Raji (cell line): ENCODE data around the gene H2AZ2.

Source experiments
- POLR2A ChIP-seq: IDR thresholded peaks from 2 replicates; pipeline ENCODE4 v1.6.1; 2011; ENCODE audit warnings: low read depth, low read length, control low read depth; ENCODE audit not compliant: insufficient read depth

H2AZ2 gene

DNA sequence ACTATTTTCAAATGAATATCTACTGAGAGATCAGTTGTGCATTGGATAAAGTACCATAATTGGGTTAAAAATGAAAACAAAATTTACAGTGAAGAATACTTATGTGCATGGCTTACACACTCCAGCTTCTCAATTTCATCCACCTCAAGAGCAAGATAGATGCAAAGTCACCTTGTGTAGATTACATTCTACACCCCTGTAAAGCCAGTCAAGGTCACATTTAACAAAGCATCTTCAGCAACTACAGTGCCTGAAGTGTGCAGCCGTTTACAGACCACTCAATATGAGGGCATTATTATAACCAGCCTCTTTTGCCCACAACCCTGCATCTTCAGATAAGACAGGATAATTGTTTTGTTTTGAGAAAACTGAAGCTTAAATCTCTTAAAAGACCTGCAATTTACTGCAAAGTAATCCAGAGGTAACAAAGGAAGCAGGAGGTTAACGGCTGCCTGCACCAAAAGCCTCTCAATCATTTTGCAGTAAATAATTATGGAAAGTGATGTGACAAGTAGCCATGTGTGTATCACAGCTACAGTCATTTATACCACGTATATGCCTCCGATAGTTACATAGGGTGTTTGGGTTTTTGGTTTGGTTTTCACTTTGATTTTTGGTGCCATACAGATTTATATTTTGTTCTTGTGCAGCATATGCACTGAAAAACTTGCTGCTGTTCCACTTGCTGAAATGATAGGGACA is 32.6 kb upstream of the H2AZ2 start:
- no peak for TF ChIP-seq POLR2A

DNA sequence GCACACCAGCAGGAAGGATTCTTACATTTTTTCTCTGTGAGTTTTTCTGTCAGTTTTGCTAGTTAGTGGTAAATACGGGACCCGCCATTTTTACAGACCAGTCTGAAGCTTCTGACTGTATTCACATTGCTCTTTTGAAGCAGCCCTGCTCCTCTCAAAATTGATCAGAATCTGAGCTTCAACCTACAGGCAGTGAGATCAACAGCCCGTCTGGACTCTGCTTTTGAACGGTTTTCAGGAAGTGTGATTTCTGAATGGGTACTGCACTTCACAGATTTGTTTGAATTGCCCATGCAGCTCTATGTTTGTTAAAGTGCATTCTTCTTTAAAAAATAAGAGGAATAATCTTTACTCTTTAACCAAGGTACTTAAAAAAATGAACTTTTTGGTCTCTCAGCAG is 28.5 kb upstream of the H2AZ2 start:
- TF ChIP-seq POLR2A, result no peak

DNA sequence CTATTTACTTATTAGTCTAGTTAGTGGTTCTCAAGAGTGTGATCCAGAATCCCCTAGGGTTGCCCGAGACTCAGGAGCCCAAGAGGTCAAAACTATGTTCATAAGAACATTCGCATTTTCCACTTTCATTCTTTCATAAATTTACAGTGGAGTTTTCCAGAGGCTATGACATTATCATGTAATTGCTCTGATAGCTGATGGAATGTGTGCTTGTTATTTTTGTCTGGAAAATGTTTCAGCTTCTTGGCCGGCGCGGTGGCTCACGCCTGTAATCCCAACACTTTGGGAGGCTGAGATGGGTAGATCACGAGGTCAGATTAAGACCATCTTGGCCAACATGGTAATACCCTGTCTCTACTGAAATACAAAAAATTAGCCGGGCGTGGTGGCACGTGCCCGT is 27.4 kb upstream of the H2AZ2 start:
- TF ChIP-seq POLR2A, result no peak

DNA sequence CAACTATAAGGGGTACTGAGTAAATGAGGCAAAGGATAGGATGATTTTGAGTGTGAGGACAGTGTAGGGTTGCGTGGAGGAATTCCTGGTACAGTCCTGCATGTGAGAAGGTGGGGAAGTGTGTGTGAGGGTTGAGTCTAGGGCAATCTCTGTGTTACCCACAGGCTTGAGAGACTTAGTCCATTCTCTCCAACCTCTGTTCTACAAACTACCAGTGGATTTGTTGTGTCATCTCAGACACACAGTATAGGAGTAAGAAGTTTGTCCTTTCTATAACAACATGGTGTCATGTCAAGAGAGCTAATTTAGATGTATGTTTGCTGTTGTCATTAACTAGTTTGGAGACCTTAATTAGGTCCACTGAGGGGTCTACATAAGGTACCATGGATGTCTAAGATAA is 24.9 kb upstream of the H2AZ2 start:
- TF ChIP-seq POLR2A, result no peak

DNA sequence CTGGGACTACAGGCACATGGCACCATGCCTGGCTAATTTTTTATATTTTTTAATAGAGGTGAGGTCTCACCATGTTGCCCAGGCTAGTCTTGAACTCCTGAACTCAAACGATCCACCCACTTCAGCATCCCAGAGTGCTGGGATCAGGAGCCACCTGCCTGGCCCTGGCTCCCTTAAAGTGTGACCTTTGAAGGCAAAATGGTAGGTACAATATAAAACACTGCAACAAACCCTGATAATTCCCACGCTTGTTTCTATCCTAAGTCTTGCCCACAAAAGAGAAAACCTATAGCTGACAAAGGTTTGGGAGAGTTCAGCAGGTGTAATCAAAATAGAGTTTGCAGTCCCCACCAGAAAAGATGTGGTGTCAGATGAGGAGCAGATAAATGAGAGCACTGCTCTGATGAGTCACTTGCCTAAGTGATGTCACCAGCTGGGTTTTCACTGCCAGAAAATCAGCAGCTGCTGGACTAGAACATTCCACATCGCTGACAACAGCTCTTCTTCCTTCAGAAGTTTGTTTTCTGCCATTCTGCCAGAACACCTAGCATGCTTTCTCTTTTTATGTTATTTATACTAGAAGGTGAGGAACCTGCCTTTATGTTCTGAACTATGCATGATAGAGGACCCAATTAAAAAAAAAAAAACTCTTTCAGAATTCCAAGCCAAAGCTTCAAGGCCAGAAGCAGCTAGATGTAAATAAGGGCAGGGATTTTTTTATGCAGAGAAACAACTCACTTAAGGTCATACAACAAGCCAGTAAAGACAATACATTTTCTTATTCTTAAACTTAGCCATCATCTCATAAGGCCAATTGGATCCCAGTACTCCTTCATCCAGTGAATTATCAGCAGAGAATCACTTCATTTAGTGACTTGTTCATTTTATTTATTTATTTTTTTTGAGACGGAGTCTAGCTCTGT is 19.4 kb upstream of the H2AZ2 start:
- no peak for TF ChIP-seq POLR2A

DNA sequence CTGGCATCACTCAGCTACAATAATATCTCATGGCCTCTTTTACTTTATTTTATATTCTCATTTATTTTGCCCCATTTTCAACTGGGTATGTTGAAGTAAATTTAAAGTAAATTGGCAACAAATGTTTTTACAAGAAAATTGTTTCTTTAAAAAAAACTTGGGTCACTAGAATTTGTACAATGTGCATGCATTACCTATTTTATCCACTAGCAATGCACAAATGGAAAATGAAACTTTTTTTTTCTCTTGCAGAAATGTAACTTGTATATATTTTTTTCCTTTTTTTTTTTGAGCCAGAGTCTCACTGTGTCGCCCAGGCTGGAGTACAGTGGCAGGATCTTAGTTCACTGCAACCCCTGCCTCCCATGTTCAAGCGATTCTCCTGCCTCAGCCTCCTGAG is 10.3 kb upstream of the H2AZ2 start:
- no peak for TF ChIP-seq POLR2A

DNA sequence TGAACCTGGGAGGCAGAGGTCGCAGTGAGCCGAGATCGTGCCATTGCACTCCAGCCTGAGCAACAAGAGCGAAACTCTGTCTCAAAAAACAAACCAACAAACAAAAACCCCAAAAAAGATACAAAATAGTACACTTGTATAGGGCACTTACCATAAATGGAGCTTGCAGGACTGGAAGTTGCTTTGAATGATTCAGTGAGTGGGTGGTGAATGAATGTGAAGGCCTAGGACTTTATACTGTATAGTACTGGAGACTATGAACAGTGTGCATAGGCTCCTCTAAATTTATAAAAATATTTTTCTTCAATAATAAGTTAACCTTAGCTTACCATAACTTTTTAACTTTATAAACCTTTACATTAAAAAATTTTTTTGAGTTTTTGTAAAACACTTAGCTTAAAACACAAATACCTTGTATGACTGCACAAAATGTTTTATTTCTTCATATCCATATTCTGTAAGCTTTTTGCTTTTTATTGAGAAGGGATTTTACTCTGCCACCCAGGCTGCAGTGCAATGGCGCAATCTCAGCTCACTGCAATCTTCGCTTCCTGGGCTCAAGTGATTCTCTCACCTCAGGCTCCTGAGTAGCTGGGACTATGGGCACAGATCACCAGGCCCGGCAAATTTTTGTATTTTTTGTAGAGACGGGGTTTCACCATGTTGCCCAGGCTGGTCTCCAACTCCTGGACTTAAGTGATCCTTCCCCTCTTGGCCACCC is 6.9 kb upstream of the H2AZ2 start:
- no peak for TF ChIP-seq POLR2A

DNA sequence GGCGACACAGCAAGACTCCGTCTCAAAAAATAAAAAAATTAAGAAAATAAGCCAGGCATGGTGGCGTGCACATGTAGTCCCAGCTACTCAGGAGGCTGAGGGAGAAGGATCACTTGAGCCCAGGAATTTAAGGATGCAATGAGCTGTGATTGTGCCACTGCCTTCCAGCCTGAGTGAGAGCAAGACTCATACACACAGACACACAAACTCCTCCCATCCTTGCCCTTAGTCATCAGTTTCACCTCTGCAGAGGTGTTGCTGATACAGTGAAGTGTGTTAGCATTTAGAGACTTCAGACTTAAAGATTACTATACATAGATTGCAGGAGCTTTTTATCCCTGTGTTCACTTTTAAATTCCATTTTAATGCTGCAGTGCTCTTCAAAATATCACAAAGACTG is 5.5 kb upstream of the H2AZ2 start:
- no peak for TF ChIP-seq POLR2A

DNA sequence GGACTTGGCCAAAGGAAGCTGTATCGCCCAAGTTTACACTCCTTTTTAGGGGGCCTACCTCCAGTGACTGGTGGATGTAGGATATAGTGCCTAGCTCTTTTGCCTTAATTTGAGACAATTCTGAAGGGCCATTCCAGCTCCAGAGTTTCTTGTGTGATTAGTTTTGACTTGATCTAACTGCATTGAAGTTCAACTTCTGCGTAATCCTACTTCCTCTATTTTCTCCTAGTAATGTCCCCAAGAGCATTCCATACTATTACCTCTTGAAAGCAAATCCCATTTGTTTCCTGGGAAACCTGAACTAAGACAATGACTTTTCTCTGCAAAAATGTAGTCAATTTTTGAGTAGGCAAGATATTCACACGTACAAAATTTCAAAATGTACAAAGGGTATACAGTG is 4.7 kb upstream of the H2AZ2 start:
- TF ChIP-seq POLR2A, result no peak

DNA sequence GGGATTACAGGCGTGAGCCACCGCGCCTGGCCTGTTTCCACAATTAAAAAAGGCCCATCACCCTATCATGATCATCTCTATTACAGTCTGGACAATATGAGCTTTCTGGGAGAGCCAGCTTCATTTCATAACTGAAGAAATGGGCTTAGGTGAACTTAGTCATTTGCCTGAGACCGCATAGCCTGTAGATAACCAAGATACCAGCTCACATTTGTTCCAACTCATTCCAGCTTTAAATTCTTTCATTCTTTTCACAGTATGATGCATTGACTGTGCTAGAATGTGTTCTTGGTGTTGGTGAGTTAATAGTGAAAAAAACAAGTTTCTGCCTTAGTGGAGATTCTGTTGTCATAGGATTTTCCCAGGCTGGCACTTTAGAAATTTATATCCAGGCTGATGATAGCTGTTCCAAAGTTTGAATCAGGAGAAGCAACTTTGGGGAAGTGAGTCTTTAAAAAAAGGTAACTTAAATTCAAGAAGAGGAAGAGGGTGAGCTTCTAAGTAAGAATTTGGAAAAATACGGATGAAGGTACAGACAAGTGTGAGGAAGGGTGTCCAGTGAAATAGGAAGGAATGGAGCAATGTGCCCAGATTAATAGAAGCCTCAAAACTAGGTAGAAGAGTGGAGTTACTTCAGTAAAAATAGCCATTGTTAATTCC is 2.1 kb upstream of the H2AZ2 start:
- no peak for TF ChIP-seq POLR2A

DNA sequence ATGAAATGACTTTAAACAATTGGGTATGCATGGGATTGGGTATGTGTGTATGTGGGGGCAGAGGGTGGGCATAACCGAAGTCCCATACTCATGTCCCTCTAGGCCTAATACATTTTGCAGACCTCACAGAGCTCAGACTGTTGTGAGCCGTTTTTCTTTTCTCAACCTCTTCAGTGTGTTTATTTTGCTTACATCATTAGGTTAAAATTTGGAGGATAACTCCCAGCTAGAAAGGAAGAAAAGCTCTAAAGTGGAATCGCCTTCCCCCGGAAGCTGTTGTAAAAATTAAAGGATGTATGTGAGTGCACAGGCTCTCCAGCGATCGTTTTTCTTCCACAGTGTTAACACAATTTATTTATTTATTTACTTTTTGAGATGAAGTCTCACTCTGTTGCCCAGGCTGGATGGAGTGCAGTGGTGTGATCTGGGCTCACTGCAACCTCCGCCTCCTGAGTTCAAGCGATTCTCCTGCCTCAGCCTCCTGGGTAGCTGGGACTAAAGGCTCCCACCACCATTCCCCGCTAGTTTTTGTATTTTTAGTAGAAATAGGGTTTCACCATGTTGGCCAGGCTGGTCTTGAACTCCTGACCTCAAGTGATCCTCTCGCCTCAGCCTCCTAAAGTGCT is 1.5 kb upstream of the H2AZ2 start:
- TF ChIP-seq POLR2A, result no peak

DNA sequence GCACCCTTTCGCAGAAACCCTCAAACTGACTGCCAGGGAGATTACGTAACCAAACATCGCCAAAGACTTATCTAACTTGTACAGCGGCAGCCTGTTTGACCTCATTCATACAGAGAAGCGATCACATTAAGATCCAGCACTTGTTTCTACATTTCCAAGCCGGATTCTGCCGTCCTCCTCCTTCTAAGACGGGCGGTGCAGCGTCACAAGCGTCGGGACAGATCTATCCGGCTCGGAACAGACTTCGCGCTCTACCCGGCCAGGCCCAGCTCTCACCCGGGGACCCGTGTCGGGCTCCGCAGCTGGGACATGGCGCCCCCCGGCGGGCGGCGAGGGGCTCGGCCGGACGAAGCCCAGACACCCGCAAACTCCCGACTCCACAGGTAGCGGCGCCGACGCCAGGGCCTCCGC is 373 bp downstream of the H2AZ2 start:
- TF ChIP-seq POLR2A, result no peak; the same call in 1 of the 2 replicates

DNA sequence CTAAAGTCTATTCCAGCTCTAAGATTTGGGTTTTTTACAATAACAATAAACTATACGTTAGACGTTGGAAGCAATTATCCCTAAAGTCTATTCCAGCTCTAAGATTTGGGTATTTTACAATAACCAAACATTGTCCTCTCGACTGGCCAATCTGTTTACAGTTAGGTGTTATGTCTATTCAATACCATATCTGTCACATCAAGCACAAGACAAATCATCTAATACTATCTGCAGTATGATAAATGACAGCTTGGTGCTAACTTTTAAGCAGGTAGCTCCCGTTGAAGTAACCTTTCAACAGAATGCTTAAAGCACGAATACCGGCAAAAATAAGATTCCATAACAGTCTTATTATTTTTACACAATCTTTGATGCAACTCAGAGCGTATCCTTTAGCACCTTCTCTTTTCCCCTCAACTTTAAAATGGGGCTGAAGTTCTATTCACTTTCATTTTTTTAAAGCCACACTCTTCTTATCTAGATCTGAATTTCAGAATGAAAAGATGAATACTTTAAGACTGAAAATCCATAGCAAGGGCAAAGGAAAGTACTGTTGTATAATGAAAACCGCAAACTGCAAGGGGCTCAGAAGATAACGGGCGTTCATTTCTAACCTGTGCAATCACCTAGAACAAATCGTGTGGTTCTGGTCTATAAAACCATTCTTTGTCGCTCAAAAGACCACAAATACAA is 925 bp downstream of the H2AZ2 start:
- no peak for TF ChIP-seq POLR2A

DNA sequence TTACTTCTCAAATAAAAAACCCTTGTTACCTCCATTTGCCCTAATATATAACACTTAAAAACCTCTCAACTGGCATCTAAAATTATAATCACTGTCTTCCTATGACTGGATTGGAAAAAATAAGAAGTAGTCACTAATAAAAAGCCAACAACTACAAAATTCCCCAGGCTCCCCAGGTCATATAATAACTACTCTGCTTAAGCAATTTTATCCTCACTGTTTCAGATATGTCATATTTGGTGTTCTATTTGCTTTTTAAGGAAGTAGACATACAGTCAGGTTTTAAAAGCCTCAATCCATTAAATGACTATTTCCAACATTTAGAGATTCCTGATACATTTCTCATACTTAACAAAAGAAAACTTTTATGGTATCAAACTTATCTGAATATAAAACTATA is 2.4 kb downstream of the H2AZ2 start:
- no peak for TF ChIP-seq POLR2A
